Loucy (cell line): ENCODE measurements around the gene PKD2.

ENCODE experiments used
- H2AFZ ChIP-seq: fragments of 200-600 bp; sonication (generic); 2 replicates; pipeline ENCODE4 v1.6.0; 2016; ENCODE audit warnings: antibody characterized with exemption, mild to moderate bottlenecking, low read length, moderate library complexity
- H3F3A ChIP-seq: fragments of 200-600 bp; 2 replicates; pipeline ENCODE4 v1.6.0; 2016; ENCODE audit warnings: antibody characterized with exemption, low read depth, mild to moderate bottlenecking
- H3K27me3 ChIP-seq: fragments of 200-600 bp; sonication (generic); 2 replicates; pipeline ENCODE4 v1.6.1; 2014; ENCODE audit warnings: low read length, mild to moderate bottlenecking; ENCODE audit not compliant: insufficient read depth, poor library complexity, severe bottlenecking
- H3K36me3 ChIP-seq: fragments of 200-600 bp; sonication (generic); 2 replicates; pipeline ENCODE4 v1.6.1; 2016; ENCODE audit warnings: low read length; ENCODE audit not compliant: insufficient read depth
- H3K4me1 ChIP-seq: fragments of 200-600 bp; sonication (generic); 2 replicates; pipeline ENCODE4 v1.5.1; 2014; ENCODE audit warnings: low read length, mild to moderate bottlenecking; ENCODE audit not compliant: insufficient read depth, poor library complexity, severe bottlenecking
- H3K4me2 ChIP-seq: fragments of 200-600 bp; sonication (generic); 2 replicates; pipeline ENCODE4 v1.6.0; 2014; ENCODE audit warnings: antibody characterized with exemption, low read length, low read depth, mild to moderate bottlenecking; ENCODE audit not compliant: poor library complexity, severe bottlenecking
- H3K4me3 ChIP-seq: fragments of 200-600 bp; sonication (generic); 2 replicates; pipeline ENCODE4 v1.5.1; 2014; ENCODE audit warnings: low read length, mild to moderate bottlenecking, mixed read lengths; ENCODE audit not compliant: poor library complexity, severe bottlenecking
- H3K79me2 ChIP-seq: fragments of 200-600 bp; sonication (generic); 2 replicates; pipeline ENCODE4 v1.6.1; 2014; ENCODE audit warnings: low read length; ENCODE audit not compliant: insufficient read depth
- H3K9ac ChIP-seq: fragments of 200-600 bp; sonication (generic); 2 replicates; pipeline ENCODE4 v1.6.0; 2014; ENCODE audit warnings: mild to moderate bottlenecking, low read depth, low read length, moderate library complexity; ENCODE audit not compliant: poor library complexity, severe bottlenecking
- H3K9me2 ChIP-seq: fragments of 200-600 bp; sonication (generic); replicated peaks from 2 replicates; pipeline ENCODE4 v1.6.1; 2016; ENCODE audit warnings: low read depth, low read length, mixed read lengths
- H3K9me3 ChIP-seq: fragments of 200-600 bp; sonication (generic); 2 replicates; pipeline ENCODE4 v1.6.1; 2014; ENCODE audit warnings: mild to moderate bottlenecking, antibody characterized with exemption, low read length, low read depth; ENCODE audit not compliant: insufficient read depth
- H4K20me1 ChIP-seq: fragments of 200-600 bp; sonication (generic); 2 replicates; pipeline ENCODE4 v1.6.0; 2014; ENCODE audit warnings: antibody characterized with exemption, low read length, mild to moderate bottlenecking; ENCODE audit not compliant: insufficient read depth, poor library complexity, severe bottlenecking
- CTCF ChIP-seq: fragments of 200-600 bp; sonication (generic); conservative IDR thresholded peaks from 2 replicates; pipeline ENCODE4 v1.5.1; 2014; ENCODE audit warnings: mild to moderate bottlenecking, antibody characterized with exemption, low read length
- EZH2phosphoT487 ChIP-seq: fragments of 200-600 bp; IDR thresholded peaks from 2 replicates; pipeline ENCODE4 v1.6.1; 2018; ENCODE audit warnings: antibody characterized with exemption, mild to moderate bottlenecking, moderate library complexity, borderline replicate concordance

PKD2 gene

GRCh38 chr4:87965501-87965975 lies 41.9 kb upstream of the PKD2 start:
- H3F3A ChIP-seq = no peaks in the 10 kb centered on the region
- peaks cover 4% of the 10 kb centered on the region for H3K4me1 ChIP-seq
- H2AFZ ChIP-seq = no peak overlapping the region
- TF ChIP-seq EZH2phosphoT487 (no peak), CTCF (no peak)
- H3K4me3 ChIP-seq = no peak overlapping the region
- H3K27me3 ChIP-seq = no peaks in the 10 kb centered on the region
- no peaks in the 10 kb centered on the region for H3K79me2 ChIP-seq
- H3K9ac ChIP-seq = no peak overlapping the region
- H3K9me2 ChIP-seq = no peaks in the 10 kb centered on the region
- no peaks in the 10 kb centered on the region for H4K20me1 ChIP-seq
- no peaks in the 10 kb centered on the region for H3K36me3 ChIP-seq
- H3K9me3 ChIP-seq = no peaks in the 10 kb centered on the region
- no peak overlapping the region for H3K4me2 ChIP-seq

GRCh38 chr4:87966095-87966496 lies 41.3 kb upstream of the PKD2 start:
- TF ChIP-seq CTCF (no peak), EZH2phosphoT487 (no peak)
- Histone ChIP-seq H3K4me2 (no peak overlapping the region), H3K9ac (no peak overlapping the region), H3K9me2 (no peaks in the 10 kb centered on the region), H4K20me1 (no peaks in the 10 kb centered on the region), H3K27me3 (no peaks in the 10 kb centered on the region), H3F3A (no peaks in the 10 kb centered on the region), H2AFZ (no peak overlapping the region), H3K9me3 (no peaks in the 10 kb centered on the region), H3K79me2 (no peaks in the 10 kb centered on the region), H3K36me3 (no peaks in the 10 kb centered on the region), H3K4me3 (no peak overlapping the region), H3K4me1 (peaks cover 4% of the 10 kb centered on the region)

- no peak overlapping the region for H3K4me2 ChIP-seq
- no peak overlapping the region for H2AFZ ChIP-seq
- no peaks in the 10 kb centered on the region for H3K36me3 ChIP-seq
- no peaks in the 10 kb centered on the region for H3K9me2 ChIP-seq
- TF ChIP-seq CTCF (no peak), EZH2phosphoT487 (no peak)
- no peak overlapping the region for H3K4me3 ChIP-seq
- peaks cover 7% of the 10 kb centered on the region for H3K4me1 ChIP-seq
- no peaks in the 10 kb centered on the region for H3K27me3 ChIP-seq
- no peaks in the 10 kb centered on the region for H4K20me1 ChIP-seq
- no peaks in the 10 kb centered on the region for H3F3A ChIP-seq
- H3K9ac ChIP-seq = no peak overlapping the region
- H3K79me2 ChIP-seq = no peaks in the 10 kb centered on the region
- H3K9me3 ChIP-seq = no peaks in the 10 kb centered on the region
These were observed 40.2 kb upstream of the PKD2 start for GRCh38 chr4:87967193-87967592.
